Measurements from ENCODE around the gene SLCO3A1.

The SLCO3A1 gene

GRCh38 chr15:92002666-92003065, 149.2 kb downstream of the SLCO3A1 start:
- DNase-seq (ENCODE audit: low read depth in 2 of 2), result no peak

- DNase-seq (ENCODE audit: low read depth in 2 of 2), result no peak
Measured at GRCh38 chr15:92003515-92004067, 150.1 kb downstream of the SLCO3A1 start.

DNA sequence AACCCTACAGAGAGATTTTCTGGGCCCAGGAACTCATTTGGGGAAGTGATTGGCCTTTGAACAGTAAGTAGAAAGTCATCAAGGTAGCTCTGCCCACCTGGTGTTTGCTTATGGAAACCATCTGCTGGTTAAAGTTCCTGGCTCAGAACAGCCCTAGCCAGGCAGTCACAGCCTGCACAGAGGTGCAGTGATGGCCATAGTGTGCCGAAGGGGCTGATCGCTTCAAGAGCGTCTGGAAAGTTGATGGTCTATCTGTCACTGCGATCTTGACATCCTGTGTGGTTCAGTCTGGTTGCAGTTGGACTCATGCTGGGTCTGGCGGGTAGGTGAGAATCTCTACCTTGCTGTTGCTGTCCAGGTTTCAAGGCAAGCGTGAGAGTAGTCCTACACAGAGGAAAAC, 151.6 kb downstream of the SLCO3A1 start:
- no peak for DNase-seq (ENCODE audit: low read depth in 2 of 2)

DNA sequence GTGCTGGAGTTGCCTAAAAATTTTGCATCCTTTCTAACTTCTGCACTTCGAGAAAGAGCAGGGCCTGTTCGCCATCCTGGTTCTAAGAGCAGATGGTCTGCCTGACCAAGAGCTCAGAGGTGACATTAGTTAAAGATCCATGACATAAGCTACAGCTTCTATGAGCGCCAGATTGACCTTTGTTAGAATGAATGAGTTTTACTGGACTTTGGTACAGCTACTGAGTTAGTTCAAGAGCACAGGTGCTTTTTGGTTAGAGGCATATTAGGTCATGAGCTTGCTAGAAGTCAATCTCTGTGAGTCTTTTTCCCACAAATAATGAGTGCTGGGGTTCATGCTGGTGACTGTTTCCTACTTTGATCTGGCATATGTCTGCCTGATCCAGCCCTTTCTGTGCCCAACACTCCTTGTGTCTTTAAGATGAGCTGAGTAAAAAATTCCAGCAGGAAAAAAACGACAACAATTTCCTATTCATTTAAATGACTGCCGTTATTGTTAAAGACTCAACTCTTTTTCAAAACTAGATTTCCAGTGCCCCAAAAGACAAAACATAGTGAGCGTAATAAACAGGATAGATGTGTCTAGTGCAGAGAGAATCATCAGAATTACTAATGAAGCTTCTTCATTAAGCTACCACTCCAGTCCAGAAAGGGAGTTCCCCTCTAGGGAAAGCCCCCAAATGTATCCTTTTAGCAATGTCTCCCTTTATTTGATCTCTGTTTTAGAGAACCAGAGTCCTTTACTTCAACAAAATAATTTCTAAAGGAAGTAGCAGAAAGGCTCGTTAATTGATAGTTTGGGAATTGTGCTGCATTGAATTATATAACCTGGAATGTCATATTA, 152.9 kb downstream of the SLCO3A1 start:
- DNase-seq (ENCODE audit: low read depth in 2 of 2), result no peak

DNA sequence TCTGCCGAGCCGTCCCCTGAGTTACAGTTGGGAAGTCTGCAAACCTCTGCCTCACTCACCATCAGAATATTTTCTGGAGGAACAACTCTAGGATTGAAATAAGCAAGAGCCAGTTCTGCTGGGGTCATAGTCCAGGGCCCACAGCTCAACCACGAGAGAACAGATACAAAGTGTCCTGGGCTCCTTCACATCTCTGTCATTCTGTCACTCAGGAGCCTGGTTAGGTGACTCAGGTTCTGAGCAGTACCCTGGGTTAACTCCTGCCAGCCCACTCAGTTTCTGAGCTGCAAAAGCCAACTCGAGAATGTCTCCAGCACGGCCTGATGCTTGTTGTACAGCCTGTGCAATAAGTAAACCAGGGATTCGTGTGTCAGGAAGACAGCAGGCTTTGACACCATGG, 155.7 kb downstream of the SLCO3A1 start:
- no peak for DNase-seq (ENCODE audit: low read depth in 2 of 2)

- no peak for DNase-seq (ENCODE audit: low read depth in 2 of 2)
Measured at GRCh38 chr15:92011611-92012367, 158.3 kb downstream of the SLCO3A1 start.

- DNase-seq (ENCODE audit: low read depth in 2 of 2), result no peak
Measured at GRCh38 chr15:92012368-92012629, 158.8 kb downstream of the SLCO3A1 start.

GRCh38 chr15:92012881-92013280, 159.4 kb downstream of the SLCO3A1 start:
- no peak for DNase-seq (ENCODE audit: low read depth in 2 of 2)

DNA sequence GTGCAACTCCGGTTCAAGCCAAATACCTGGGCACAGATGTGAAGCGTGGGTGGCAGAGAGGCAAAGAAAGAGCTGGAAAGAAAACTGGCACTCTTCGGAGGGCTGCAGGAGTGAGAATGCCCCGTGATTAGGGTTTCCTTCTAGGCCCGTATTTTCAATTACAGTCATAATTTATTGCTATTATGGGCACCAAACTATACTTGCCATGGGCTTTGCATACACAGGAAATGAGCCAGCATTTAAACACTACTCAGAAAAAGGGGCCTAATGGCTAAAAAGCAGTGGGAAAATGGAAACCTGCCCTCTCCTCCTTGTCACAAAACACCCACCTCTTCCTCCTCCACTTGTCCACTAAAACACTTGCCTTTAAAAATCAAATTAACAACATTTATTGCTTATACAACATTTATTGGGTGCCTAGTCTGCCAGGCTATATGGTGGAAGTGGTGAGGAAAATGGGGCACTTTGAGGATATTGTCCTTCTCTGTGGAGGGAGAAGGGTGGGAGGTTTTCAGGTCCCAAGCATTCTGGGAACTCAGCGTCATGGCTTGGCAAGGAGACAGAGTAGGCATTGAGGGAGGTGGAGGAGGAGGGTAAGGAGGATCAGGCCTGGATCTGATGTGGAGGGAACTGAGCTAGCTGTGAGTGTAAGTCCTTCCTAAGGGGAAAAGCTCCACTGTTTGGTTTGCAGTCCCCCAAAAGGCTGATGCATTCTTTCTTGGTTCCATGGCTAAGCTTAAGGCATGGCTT, 160.9 kb downstream of the SLCO3A1 start:
- no peak for DNase-seq (ENCODE audit: low read depth in 2 of 2)

GRCh38 chr15:92017882-92018534, 164.5 kb downstream of the SLCO3A1 start:
- no peak for DNase-seq (ENCODE audit: low read depth in 2 of 2)

- no peak for DNase-seq (ENCODE audit: low read depth in 2 of 2)
Measured at GRCh38 chr15:92018535-92019239, 165.2 kb downstream of the SLCO3A1 start.

- no peak for DNase-seq (ENCODE audit: low read depth in 2 of 2)
Measured at GRCh38 chr15:92019706-92020105, 166.2 kb downstream of the SLCO3A1 start.

DNA sequence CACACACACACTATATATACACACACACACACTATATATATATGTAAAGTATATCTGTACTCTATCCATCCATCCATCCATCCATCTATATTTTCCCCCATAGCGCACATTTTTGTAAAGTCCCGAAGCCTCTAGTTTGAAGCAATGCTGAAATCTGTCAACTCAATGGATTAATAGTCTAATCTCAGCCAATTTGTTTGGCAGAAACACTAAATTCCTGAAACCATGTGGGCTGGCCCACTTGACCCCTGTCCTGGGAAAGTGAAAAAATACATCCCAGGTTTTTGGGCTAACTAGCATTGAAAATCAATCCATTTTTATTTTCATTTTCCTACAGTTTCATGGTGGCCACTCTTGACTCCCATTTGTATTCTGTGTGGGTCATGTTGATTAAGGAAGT, 166.7 kb downstream of the SLCO3A1 start:
- DNase-seq (ENCODE audit: low read depth in 2 of 2), result no peak

DNA sequence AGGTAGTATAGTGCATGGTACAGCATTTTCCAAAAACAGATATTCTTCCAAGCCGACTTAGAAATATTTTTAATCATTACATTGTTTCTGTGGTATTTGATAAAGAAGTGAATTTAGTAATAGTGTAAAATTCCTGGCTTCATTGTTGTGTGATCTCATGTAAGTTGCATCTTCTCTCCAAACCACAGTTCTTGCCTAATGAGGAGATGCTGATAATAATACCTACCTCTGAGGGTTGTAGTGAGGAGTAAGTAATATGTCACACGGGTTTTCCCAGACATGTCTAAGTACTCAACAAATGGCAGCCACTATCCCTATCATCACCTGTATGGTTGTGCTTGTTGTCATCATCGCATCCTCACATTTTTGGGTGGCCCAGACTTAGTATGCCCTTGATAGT, 167.3 kb downstream of the SLCO3A1 start:
- no peak for DNase-seq (ENCODE audit: low read depth in 2 of 2)

DNA sequence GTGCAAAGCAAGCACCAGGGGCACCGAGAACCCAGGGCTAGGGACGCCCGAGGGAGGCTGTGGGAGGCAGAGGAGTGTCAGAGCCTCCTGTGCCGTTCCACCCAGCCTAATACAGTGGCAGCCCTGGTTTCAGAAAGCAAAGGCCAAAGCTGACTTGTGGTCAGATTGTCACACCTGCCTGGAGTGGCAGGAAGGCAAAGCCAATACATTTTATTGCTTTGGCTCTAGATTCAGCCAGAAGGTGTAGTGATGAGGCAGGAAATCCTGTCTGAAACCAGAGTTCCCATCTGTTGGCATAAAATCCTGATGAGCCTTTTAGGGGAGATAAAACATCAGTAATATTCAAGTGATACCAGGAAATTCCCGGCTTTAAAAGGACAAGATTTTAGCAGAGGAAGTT, 168.3 kb downstream of the SLCO3A1 start:
- no peak for DNase-seq (ENCODE audit: low read depth in 2 of 2)

DNA sequence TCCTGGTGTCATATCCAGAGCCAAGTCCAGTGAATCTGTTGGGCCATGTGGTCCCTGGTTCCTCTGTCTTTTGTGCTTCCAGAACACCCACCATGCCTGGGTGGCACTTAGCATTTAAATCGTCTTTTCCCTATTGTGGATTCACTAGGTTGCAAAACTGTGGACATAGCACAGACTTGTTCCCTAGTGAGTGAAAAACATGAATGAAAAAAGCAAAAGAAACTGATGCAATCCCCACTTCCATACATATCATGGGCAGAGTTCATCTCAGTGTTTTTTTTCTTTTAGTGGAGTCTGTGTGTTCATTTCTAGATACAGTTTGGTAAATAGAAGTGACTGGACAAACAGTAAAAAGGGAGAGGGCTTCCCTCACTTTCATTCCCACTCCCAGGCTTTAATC, 170.5 kb downstream of the SLCO3A1 start:
- DNase-seq (ENCODE audit: low read depth in 2 of 2), result no peak

- DNase-seq (ENCODE audit: low read depth in 2 of 2), result no peak
Measured at GRCh38 chr15:92025706-92026270, 172.3 kb downstream of the SLCO3A1 start.

GRCh38 chr15:92028389-92028724, 174.8 kb downstream of the SLCO3A1 start:
- DNase-seq (ENCODE audit: low read depth in 2 of 2), result no peak

DNA sequence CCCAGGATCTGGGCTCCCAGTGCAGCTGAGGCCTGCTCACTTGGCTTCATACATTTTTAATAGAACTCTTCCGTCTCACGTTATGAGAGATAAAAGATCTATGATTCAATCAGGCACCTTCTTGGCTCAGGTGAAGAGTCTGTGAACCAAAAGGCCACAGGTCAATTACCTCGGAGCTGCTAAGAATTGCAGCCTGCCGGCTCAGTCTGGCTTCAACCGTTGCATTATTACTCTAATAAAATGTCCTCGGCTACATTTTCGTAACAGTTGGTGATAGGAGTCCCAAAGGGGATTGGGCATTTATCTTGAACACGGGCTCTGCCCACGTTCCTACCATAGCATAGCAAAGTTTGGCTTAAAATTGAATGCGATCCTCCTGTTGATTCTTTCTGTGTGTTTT, 176.3 kb downstream of the SLCO3A1 start:
- no peak for DNase-seq (ENCODE audit: low read depth in 2 of 2)

DNA sequence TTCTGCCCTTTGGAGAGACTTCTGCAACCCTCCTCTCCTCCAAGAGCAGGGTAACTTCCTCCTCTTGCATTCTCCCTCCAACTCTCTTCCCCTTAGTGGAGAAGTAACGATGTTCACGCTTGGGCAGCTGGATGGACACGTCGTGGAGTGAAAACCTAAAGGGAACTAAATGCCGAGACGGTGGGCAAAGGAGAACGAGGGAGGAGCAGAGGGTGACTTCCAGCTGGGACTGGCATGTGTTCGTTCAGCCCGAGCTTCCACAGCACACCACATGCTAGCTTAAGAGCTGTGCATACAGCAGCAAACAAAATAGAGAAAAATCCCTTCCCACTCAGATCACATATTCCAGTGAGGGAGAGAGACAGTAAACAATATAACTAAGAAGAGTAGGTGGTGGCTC, 179.8 kb downstream of the SLCO3A1 start:
- no peak for DNase-seq (ENCODE audit: low read depth in 2 of 2)

GRCh38 chr15:92033723-92034122, 180.2 kb downstream of the SLCO3A1 start:
- DNase-seq (ENCODE audit: low read depth in 2 of 2), result no peak

All from activated CD4-positive, alpha-beta T cell treated with anti-CD3 and anti-CD28 coated beads for 24 hours (primary cell).